DOHH2 (cell line): ENCODE measurements around the gene LPA.
"Not testable (repeated sequence)": the region's sequence is repeated elsewhere in the genome, so short reads cannot be mapped to it uniquely, and the experiment has no call there.

Source experiments
- CTCF ChIP-seq: fragments of 200-600 bp; sonication (generic); IDR thresholded peaks from one replicate; pipeline ENCODE4 v1.5.1; 2014; ENCODE audit warnings: antibody characterized with exemption, mild to moderate bottlenecking, low read depth, low read length; ENCODE audit not compliant: poor library complexity, severe bottlenecking
- EZH2phosphoT487 ChIP-seq: fragments of 200-600 bp; sonication (generic); IDR thresholded peaks from 2 replicates; pipeline ENCODE4 v1.6.1; 2017; ENCODE audit warnings: borderline replicate concordance, mild to moderate bottlenecking, antibody characterized with exemption, low read length, moderate library complexity, mixed read lengths

GRCh38 chr6:160701918-160702680 is 38.0 kb upstream of the LPA start, which contains the start of gene PLG:
- TF ChIP-seq CTCF, EZH2phosphoT487: not testable (repeated sequence)
